Transverse colon (tissue), 4 donors: ENCODE results near the gene DNAAF5.

ENCODE experiments used
- EP300 ChIP-seq: sonication (generic); formaldehyde crosslinking; IDR thresholded peaks from one replicate; pipeline ENCODE4 v1.6.1; 2017; ENCODE audit warnings: antibody characterized with exemption, low read depth
- POLR2A ChIP-seq: fragments of 450-650 bp; IDR thresholded peaks from one replicate; pipeline ENCODE4 v1.6.1; 2016; ENCODE audit warnings: antibody characterized with exemption, mild to moderate bottlenecking, moderate library complexity
- POLR2AphosphoS5 ChIP-seq, 3 donors: sonication (generic); formaldehyde crosslinking; IDR thresholded peaks; one replicate each; pipeline ENCODE4 v1.6.1; 2016; ENCODE audit warnings: antibody characterized with exemption in 3 of 3
- TF ChIP-seq, protein P1 (sequence below), 5 experiments: fragments of 200-600 bp in 3 of 5; fragments of 450-650 bp in 2 of 5; sonication (generic) in 3 of 5; IDR thresholded peaks; 1 replicate in 2 of 5; 2 replicates in 3 of 5; pipeline ENCODE4 v1.5.1; 2016 to 2017; ENCODE audit warnings: antibody characterized with exemption in 5 of 5, inconsistent platforms in 3 of 5, mild to moderate bottlenecking in 2 of 5, moderate library complexity in 1 of 5

DNA sequence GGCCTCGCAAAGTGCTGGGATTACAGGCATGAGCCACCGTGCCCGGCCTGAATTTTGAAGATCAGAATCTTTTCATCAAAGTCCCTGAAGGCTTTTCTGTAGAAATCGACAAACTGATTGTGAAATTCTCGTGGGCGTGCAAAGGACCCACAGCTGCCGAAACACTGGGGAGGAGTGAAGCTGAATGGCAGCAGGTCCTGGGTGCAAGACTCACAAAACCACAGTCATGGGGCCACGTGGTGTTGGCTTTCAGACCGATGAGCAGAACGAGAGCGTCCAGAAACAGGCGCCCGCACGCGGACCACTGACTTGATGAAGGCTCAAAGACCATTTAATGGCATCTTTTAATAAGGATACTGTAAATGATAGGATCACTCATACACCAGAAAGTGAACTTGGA is 25.3 kb downstream of the DNAAF5 start:
- TF ChIP-seq, protein P1, sequence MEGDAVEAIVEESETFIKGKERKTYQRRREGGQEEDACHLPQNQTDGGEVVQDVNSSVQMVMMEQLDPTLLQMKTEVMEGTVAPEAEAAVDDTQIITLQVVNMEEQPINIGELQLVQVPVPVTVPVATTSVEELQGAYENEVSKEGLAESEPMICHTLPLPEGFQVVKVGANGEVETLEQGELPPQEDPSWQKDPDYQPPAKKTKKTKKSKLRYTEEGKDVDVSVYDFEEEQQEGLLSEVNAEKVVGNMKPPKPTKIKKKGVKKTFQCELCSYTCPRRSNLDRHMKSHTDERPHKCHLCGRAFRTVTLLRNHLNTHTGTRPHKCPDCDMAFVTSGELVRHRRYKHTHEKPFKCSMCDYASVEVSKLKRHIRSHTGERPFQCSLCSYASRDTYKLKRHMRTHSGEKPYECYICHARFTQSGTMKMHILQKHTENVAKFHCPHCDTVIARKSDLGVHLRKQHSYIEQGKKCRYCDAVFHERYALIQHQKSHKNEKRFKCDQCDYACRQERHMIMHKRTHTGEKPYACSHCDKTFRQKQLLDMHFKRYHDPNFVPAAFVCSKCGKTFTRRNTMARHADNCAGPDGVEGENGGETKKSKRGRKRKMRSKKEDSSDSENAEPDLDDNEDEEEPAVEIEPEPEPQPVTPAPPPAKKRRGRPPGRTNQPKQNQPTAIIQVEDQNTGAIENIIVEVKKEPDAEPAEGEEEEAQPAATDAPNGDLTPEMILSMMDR (IDR thresholded peaks at IDR 0.05), result no peak
- TF ChIP-seq POLR2A, result no peak
- TF ChIP-seq POLR2AphosphoS5 (IDR thresholded peaks at IDR 0.05), result no peak
- no peak for TF ChIP-seq EP300
